HepG2 (cell line): Measurements from ENCODE around the gene CTPS2. TPM values are rescaled to one million over a fixed set of nuclear protein-coding genes. Genes with fewer than 3 reads are reported as not detected.
A peak's percentile ranks its signal among the peaks of the same experiment; 100 is the strongest.

Experiments
- ARID4A ChIP-seq: sonication (generic); formaldehyde crosslinking; IDR thresholded peaks from 2 replicates; pipeline ENCODE4 v1.5.0; 2020; ENCODE audit warnings: mild to moderate bottlenecking, missing genetic modification reagents, borderline replicate concordance
- CC2D1A ChIP-seq: sonication (generic); formaldehyde crosslinking; IDR thresholded peaks from 2 replicates; pipeline ENCODE4 v1.8.1; 2023; ENCODE audit warnings: mild to moderate bottlenecking, missing genetic modification reagents
- CREM ChIP-seq, 2 experiments: sonication (generic) in 1 of 2; formaldehyde crosslinking in 1 of 2; IDR thresholded peaks; 2 replicates each; pipeline versions ENCODE4 v1.4.0 to v1.6.1; 2016 to 2020; ENCODE audit warnings: antibody characterized with exemption in 1 of 2, mild to moderate bottlenecking in 1 of 2, missing genetic modification reagents in 1 of 2
- EZH2 ChIP-seq: conservative IDR thresholded peaks from 2 replicates; pipeline ENCODE4 v1.6.1; 2012; ENCODE audit warnings: mild to moderate bottlenecking, low read depth, low read length, moderate library complexity
- JUN ChIP-seq: sonication (generic); formaldehyde crosslinking; IDR thresholded peaks from 2 replicates; pipeline ENCODE4 v1.4.0; 2020; ENCODE audit warnings: mild to moderate bottlenecking, missing genetic modification reagents
- JUNB ChIP-seq: sonication (generic); formaldehyde crosslinking; IDR thresholded peaks from 2 replicates; pipeline ENCODE4 v1.8.0; 2022; ENCODE audit warnings: missing genetic modification reagents, mild to moderate bottlenecking, borderline replicate concordance
- MAX ChIP-seq: IDR thresholded peaks from 2 replicates; pipeline ENCODE4 v1.6.1; 2012; ENCODE audit warnings: inconsistent platforms
- MED1 ChIP-seq: sonication (generic); formaldehyde crosslinking; IDR thresholded peaks from 2 replicates; pipeline ENCODE4 v1.4.0; 2020; ENCODE audit warnings: missing genetic modification reagents
- MEIS2 ChIP-seq: sonication (generic); formaldehyde crosslinking; IDR thresholded peaks from 2 replicates; pipeline ENCODE4 v1.9.0; 2021; ENCODE audit warnings: mild to moderate bottlenecking, missing genetic modification reagents
- NFE2 ChIP-seq: sonication (generic); formaldehyde crosslinking; IDR thresholded peaks from 2 replicates; pipeline ENCODE4 v1.4.0; 2020; ENCODE audit warnings: missing genetic modification reagents
- PAXIP1 ChIP-seq: sonication (generic); formaldehyde crosslinking; conservative IDR thresholded peaks from 2 replicates; pipeline ENCODE4 v1.4.0; 2020; ENCODE audit warnings: mild to moderate bottlenecking, missing genetic modification reagents, moderate library complexity
- RARG ChIP-seq: sonication (generic); formaldehyde crosslinking; IDR thresholded peaks from 2 replicates; pipeline ENCODE4 v1.4.0; 2020; ENCODE audit warnings: low read depth, mild to moderate bottlenecking, missing genetic modification reagents
- RBM39 ChIP-seq: fragments of 200-400 bp; formaldehyde crosslinking; IDR thresholded peaks from one replicate; pipeline ENCODE4 v1.6.1; 2018; ENCODE audit warnings: antibody characterized with exemption, mild to moderate bottlenecking, low read depth, low read length; ENCODE audit not compliant: poor library complexity, severe bottlenecking
- RFX5 ChIP-seq: IDR thresholded peaks from 2 replicates; pipeline ENCODE4 v1.6.1; 2011; ENCODE audit warnings: low read depth, low read length, improper control_type of control experiment
- RXRB ChIP-seq: IDR thresholded peaks from 2 replicates; pipeline ENCODE4 v1.6.1; 2016; ENCODE audit warnings: borderline replicate concordance, missing genetic modification reagents, missing compliant biosample characterization
- SOX13 ChIP-seq, 3 experiments: fragments of 450-650 bp in 1 of 3; sonication (generic) in 1 of 3; formaldehyde crosslinking in 1 of 3; IDR thresholded peaks in 2 of 3; conservative IDR thresholded peaks in 1 of 3; 2 replicates each; pipeline versions ENCODE4 v1.5.0 to v1.6.1; 2016 to 2020; ENCODE audit warnings: antibody characterized with exemption in 1 of 3, mild to moderate bottlenecking in 1 of 3, missing compliant biosample characterization in 1 of 3, missing genetic modification reagents in 1 of 3, moderate library complexity in 1 of 3
- TFE3 ChIP-seq: IDR thresholded peaks from 2 replicates; pipeline ENCODE4 v1.6.1; 2016
- ZNF331 ChIP-seq: sonication (generic); formaldehyde crosslinking; IDR thresholded peaks from 2 replicates; pipeline ENCODE4 v1.4.0; 2020; ENCODE audit warnings: missing genetic modification reagents
- ZNF879 ChIP-seq: sonication (generic); formaldehyde crosslinking; IDR thresholded peaks from 2 replicates; pipeline ENCODE4 v1.8.1; 2023; ENCODE audit warnings: missing genetic modification reagents
- polyA plus RNA-seq, 8 experiments: library from polyadenylated mRNA; depleted of rRNA in 3 of 8; stranded (reverse) in 7 of 8; unstranded in 1 of 8; fragments of >200 nt; fragmentation: Illumina TruSeq in 4 of 8; extraction: Trizol in 4 of 8; gene quantifications; 2 replicates each; pipeline versions ENCODE4 v1.2.1 to v1.2.3, GENCODE V29; 2011 to 2016; ENCODE audit warnings: low read depth in 4 of 8, missing spikeins in 1 of 8, mixed read lengths in 1 of 8; ENCODE audit not compliant: insufficient read depth in 1 of 8
- total RNA-seq, 5 experiments: library from RNA; depleted of rRNA; stranded (reverse); fragments of >200 nt; fragmentation: Illumina TruSeq; extraction: Trizol; gene quantifications; 2 replicates each; pipeline ENCODE4 v1.2.3, GENCODE V29; 2016; ENCODE audit warnings: low read depth in 1 of 5

The CTPS2 gene
- total and polyA plus RNA-seq, 2 of the 13 experiments (the other 11 are each of a cell fraction or from before 2014, with no cell fraction given), result 10.3 to 26.1 TPM

GRCh38 chrX:16745659-16746058 lies 33.2 kb upstream of the CTPS2 start (continued):
- TF ChIP-seq PAXIP1 (peak; percentile 70), MEIS2 (CRISPR knock-in tag) (peak; percentile 26; the same call in 1 of the 2 replicates), MED1 (CRISPR knock-in tag) (no peak), RARG (CRISPR knock-in tag) (no peak), RBM39 (no peak), RFX5 (no peak), JUN (CRISPR knock-in tag) (no peak), JUNB (CRISPR knock-in tag) (no peak), CC2D1A (CRISPR knock-in tag) (no peak), NFE2 (no peak), TFE3 (CRISPR knock-in tag) (no peak), ZNF331 (CRISPR knock-in tag) (0 out of 2 replicates have a peak, but pooled peaks have one; percentile 22), RXRB (CRISPR knock-in tag) (peak; percentile 65), SOX13 (IDR thresholded peaks at IDR 0.05) (peak; percentile 74), SOX13 (CRISPR knock-in tag; conservative IDR thresholded peaks at IDR 0.05 in 1 of 2, IDR thresholded peaks at IDR 0.05 in 1 of 2) (peak in 1 of 2 experiments; percentile 93; a peak in 2 of 4 replicates), MAX (no peak), ZNF879 (CRISPR knock-in tag) (no peak), ARID4A (CRISPR knock-in tag) (peak; percentile 21; the same call in 1 of the 2 replicates), EZH2 (no peak), CREM (IDR thresholded peaks at IDR 0.05) (peak; percentile 39), CREM (CRISPR knock-in tag; IDR thresholded peaks at IDR 0.05) (no peak)
